Loucy (cell line): ENCODE results near the gene CDK19.

Source experiments
- H2AFZ ChIP-seq: fragments of 200-600 bp; sonication (generic); 2 replicates; pipeline ENCODE4 v1.6.0; 2016; ENCODE audit warnings: antibody characterized with exemption, mild to moderate bottlenecking, low read length, moderate library complexity
- H3F3A ChIP-seq: fragments of 200-600 bp; 2 replicates; pipeline ENCODE4 v1.6.0; 2016; ENCODE audit warnings: antibody characterized with exemption, low read depth, mild to moderate bottlenecking
- H3K27me3 ChIP-seq: fragments of 200-600 bp; sonication (generic); 2 replicates; pipeline ENCODE4 v1.6.1; 2014; ENCODE audit warnings: low read length, mild to moderate bottlenecking; ENCODE audit not compliant: insufficient read depth, poor library complexity, severe bottlenecking
- H3K36me3 ChIP-seq: fragments of 200-600 bp; sonication (generic); 2 replicates; pipeline ENCODE4 v1.6.1; 2016; ENCODE audit warnings: low read length; ENCODE audit not compliant: insufficient read depth
- H3K4me1 ChIP-seq: fragments of 200-600 bp; sonication (generic); 2 replicates; pipeline ENCODE4 v1.5.1; 2014; ENCODE audit warnings: low read length, mild to moderate bottlenecking; ENCODE audit not compliant: insufficient read depth, poor library complexity, severe bottlenecking
- H3K4me2 ChIP-seq: fragments of 200-600 bp; sonication (generic); 2 replicates; pipeline ENCODE4 v1.6.0; 2014; ENCODE audit warnings: antibody characterized with exemption, low read length, low read depth, mild to moderate bottlenecking; ENCODE audit not compliant: poor library complexity, severe bottlenecking
- H3K4me3 ChIP-seq: fragments of 200-600 bp; sonication (generic); 2 replicates; pipeline ENCODE4 v1.5.1; 2014; ENCODE audit warnings: low read length, mild to moderate bottlenecking, mixed read lengths; ENCODE audit not compliant: poor library complexity, severe bottlenecking
- H3K79me2 ChIP-seq: fragments of 200-600 bp; sonication (generic); 2 replicates; pipeline ENCODE4 v1.6.1; 2014; ENCODE audit warnings: low read length; ENCODE audit not compliant: insufficient read depth
- H3K9ac ChIP-seq: fragments of 200-600 bp; sonication (generic); 2 replicates; pipeline ENCODE4 v1.6.0; 2014; ENCODE audit warnings: mild to moderate bottlenecking, low read depth, low read length, moderate library complexity; ENCODE audit not compliant: poor library complexity, severe bottlenecking
- H3K9me2 ChIP-seq: fragments of 200-600 bp; sonication (generic); replicated peaks from 2 replicates; pipeline ENCODE4 v1.6.1; 2016; ENCODE audit warnings: low read depth, low read length, mixed read lengths
- H3K9me3 ChIP-seq: fragments of 200-600 bp; sonication (generic); 2 replicates; pipeline ENCODE4 v1.6.1; 2014; ENCODE audit warnings: mild to moderate bottlenecking, antibody characterized with exemption, low read length, low read depth; ENCODE audit not compliant: insufficient read depth
- H4K20me1 ChIP-seq: fragments of 200-600 bp; sonication (generic); 2 replicates; pipeline ENCODE4 v1.6.0; 2014; ENCODE audit warnings: antibody characterized with exemption, low read length, mild to moderate bottlenecking; ENCODE audit not compliant: insufficient read depth, poor library complexity, severe bottlenecking
- EZH2phosphoT487 ChIP-seq: fragments of 200-600 bp; IDR thresholded peaks from 2 replicates; pipeline ENCODE4 v1.6.1; 2018; ENCODE audit warnings: antibody characterized with exemption, mild to moderate bottlenecking, moderate library complexity, borderline replicate concordance
- TF ChIP-seq, protein P1 (sequence below): fragments of 200-600 bp; sonication (generic); conservative IDR thresholded peaks from 2 replicates; pipeline ENCODE4 v1.5.1; 2014; ENCODE audit warnings: mild to moderate bottlenecking, antibody characterized with exemption, low read length

The CDK19 gene

DNA sequence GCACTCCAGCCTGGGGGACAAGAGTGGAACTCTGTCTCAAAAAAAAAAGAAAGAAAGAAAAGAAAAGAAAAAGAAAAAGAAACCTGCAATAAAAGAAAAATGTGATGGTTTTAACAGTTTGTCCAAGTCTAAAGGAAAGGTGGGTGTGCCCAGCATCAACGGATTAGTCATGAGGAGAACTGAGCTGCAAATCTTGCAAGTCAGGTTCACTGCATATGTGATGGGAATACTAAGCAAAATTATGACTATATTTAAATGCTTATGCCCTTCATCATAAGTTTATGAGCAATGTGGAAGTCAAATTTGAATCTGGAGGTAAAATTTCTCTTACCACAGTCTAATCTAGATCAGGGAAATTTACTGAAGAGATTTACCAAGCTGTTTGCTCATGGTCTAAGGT, 13.1 kb upstream of the CDK19 start:
- H3K36me3 ChIP-seq = no peaks in the 10 kb centered on the region
- H2AFZ ChIP-seq = no peak overlapping the region
- H3K9me2 ChIP-seq = no peaks in the 10 kb centered on the region
- H3K79me2 ChIP-seq = no peaks in the 10 kb centered on the region
- H4K20me1 ChIP-seq = no peaks in the 10 kb centered on the region
- H3K27me3 ChIP-seq = no peaks in the 10 kb centered on the region
- no peaks in the 10 kb centered on the region for H3K9me3 ChIP-seq
- H3K4me2 ChIP-seq = no peak overlapping the region
- no peaks in the 10 kb centered on the region for H3F3A ChIP-seq
- H3K4me3 ChIP-seq = no peak overlapping the region
- no peak overlapping the region for H3K9ac ChIP-seq
- peaks cover 3% of the 10 kb centered on the region for H3K4me1 ChIP-seq
- TF ChIP-seq, protein P1, sequence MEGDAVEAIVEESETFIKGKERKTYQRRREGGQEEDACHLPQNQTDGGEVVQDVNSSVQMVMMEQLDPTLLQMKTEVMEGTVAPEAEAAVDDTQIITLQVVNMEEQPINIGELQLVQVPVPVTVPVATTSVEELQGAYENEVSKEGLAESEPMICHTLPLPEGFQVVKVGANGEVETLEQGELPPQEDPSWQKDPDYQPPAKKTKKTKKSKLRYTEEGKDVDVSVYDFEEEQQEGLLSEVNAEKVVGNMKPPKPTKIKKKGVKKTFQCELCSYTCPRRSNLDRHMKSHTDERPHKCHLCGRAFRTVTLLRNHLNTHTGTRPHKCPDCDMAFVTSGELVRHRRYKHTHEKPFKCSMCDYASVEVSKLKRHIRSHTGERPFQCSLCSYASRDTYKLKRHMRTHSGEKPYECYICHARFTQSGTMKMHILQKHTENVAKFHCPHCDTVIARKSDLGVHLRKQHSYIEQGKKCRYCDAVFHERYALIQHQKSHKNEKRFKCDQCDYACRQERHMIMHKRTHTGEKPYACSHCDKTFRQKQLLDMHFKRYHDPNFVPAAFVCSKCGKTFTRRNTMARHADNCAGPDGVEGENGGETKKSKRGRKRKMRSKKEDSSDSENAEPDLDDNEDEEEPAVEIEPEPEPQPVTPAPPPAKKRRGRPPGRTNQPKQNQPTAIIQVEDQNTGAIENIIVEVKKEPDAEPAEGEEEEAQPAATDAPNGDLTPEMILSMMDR = no peak
- TF ChIP-seq EZH2phosphoT487 = no peak

DNA sequence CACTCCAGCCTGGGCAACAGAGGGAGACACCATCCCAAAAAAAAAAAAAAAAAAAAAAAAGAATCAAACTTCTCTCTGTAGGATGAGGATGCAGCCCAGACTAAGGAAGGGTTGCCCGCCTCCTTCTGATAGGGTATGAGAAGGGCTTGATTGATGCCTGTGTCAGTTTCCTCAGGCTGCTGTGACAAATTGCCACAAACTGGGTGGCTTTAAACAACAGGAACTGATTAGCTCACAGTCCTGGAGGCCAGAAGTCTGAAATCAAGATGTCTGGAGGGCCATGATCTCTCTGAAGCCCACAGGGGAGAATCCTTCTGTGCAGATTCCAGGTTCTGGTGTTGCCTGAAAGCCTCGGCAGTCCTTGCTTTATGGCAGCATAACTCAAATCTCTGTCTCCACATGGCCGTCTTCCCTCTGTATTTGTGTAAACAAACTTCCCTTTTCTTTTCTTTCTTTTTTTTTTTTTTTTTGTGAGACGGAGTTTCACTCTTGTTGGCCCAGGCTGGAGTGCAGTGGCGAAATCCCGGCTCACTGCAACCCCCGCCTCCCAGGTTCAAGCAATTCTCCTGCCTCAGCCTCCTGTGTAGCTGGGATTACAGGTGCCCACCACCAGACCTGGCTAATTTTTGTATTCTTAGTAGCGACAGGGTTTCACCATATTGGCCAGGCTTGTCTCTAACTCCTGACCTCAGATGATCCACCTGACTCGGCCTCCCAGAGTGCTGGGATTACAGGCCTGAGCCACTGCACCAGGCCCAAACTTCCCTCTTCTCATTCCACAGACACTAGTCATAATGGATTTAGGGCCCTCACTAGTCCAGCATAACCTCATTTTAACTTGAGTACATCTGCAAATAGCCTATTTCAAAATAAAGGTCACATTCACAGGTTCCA, 11.2 kb upstream of the CDK19 start:
- H3K4me1 ChIP-seq = peaks cover 6% of the 10 kb centered on the region
- H3K79me2 ChIP-seq = no peaks in the 10 kb centered on the region
- H2AFZ ChIP-seq = peak overlapping the region; percentile 56; the same call in 1 of the 2 replicates
- no peak for TF ChIP-seq EZH2phosphoT487
- TF ChIP-seq, protein P1 = no peak
- H3K4me2 ChIP-seq = no peak overlapping the region
- H3K36me3 ChIP-seq = no peaks in the 10 kb centered on the region
- no peaks in the 10 kb centered on the region for H3F3A ChIP-seq
- peak overlapping the region; percentile 9 for H3K9ac ChIP-seq
- H3K9me3 ChIP-seq = no peaks in the 10 kb centered on the region
- H4K20me1 ChIP-seq = no peaks in the 10 kb centered on the region
- H3K9me2 ChIP-seq = no peaks in the 10 kb centered on the region
- H3K27me3 ChIP-seq = no peaks in the 10 kb centered on the region
- no peak overlapping the region for H3K4me3 ChIP-seq

DNA sequence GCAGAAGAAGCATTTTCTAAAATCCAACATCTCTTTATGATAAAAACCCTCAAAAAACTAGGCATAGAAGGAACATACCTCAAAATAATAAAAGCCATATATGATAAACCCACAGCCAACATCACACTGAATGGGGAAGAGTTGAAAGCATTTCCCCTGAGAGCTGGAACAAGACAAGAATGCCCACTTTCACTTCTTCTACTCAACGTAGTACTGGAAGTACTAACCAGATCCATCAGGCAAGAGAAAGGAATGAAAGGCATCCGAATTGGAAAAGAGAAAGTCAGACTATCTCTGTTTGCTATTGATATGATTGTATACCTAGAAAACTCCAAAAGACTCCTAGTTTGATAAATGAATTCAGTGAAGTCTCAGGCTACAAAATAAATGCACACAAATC, 7.9 kb upstream of the CDK19 start:
- no peaks in the 10 kb centered on the region for H3K9me2 ChIP-seq
- H3K4me3 ChIP-seq = no peak overlapping the region
- peaks cover 13% of the 10 kb centered on the region for H3K4me1 ChIP-seq
- H3K27me3 ChIP-seq = no peaks in the 10 kb centered on the region
- no peaks in the 10 kb centered on the region for H3F3A ChIP-seq
- H3K79me2 ChIP-seq = no peaks in the 10 kb centered on the region
- TF ChIP-seq, protein P1 = no peak
- no peak for TF ChIP-seq EZH2phosphoT487
- H3K4me2 ChIP-seq = no peak overlapping the region
- no peaks in the 10 kb centered on the region for H3K36me3 ChIP-seq
- no peaks in the 10 kb centered on the region for H4K20me1 ChIP-seq
- H3K9ac ChIP-seq = no peak overlapping the region
- no peak overlapping the region for H2AFZ ChIP-seq
- H3K9me3 ChIP-seq = no peaks in the 10 kb centered on the region
